SK-N-SH (cell line): Measurements from ENCODE around the gene NOP9.

ENCODE experiments used
- FOXJ3 ChIP-seq: sonication (generic); formaldehyde crosslinking; IDR thresholded peaks from 2 replicates; pipeline ENCODE4 v1.5.1; 2020; ENCODE audit warnings: mild to moderate bottlenecking, missing genetic modification reagents
- MXI1 ChIP-seq: IDR thresholded peaks from 2 replicates; pipeline ENCODE4 v1.6.1; 2012; ENCODE audit warnings: mild to moderate bottlenecking, low read depth, low read length, improper control_type of control experiment
- NRF1 ChIP-seq: IDR thresholded peaks from 2 replicates; pipeline ENCODE4 v1.6.1; 2012; ENCODE audit warnings: low read depth, mild to moderate bottlenecking, low read length
- TF ChIP-seq, protein P1 (sequence below): IDR thresholded peaks from 2 replicates; pipeline ENCODE4 v1.4.0; 2012; ENCODE audit warnings: low read depth, borderline replicate concordance
- TF ChIP-seq, protein P2 (sequence below): IDR thresholded peaks from 2 replicates; pipeline ENCODE4; 2012

DNA sequence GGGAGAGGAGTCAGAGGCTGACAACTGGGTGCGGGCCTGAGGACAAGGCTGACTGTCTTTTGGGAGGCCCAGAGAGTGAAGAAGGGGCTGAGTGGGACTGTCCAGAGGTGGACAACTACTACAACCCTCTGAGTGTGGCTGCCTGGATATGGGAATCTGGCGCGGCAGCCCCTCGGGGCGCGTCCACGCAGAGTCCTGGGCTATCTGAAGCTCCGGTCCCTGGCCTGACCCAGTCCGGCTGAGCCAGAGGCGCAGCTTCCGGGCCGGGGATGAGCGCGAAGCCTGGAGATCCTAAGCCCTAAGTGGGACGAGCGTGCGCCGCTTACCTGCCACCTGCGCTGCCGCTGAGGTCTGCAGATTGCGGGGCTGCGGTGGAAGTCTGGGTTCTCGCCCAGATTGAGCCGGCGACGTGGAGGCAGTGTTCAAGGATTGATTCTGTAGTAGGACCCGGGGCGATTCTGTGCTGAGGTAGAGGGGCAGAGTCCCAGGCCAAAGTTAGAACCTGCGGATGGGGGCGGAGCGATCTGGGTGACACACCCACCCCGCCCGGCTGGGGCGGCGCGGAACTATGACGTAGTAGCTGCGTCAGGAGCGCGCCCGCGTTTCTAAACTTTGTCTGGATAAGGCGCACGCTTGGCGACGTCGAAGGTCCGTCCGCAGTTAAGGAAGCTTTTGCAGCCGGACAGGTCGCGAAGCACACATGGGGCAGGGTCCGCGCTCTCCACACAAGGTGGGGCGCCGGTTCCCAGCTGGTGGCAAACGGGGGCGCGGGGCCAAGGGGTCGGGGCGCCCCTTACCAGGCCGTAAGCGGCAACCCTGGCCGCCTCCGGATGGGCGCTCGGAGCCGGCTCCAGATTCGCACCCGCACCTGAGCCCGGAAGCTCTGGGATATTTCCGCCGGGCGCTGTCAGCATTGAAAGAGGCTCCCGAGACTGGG is at the start of gene NOP9, which contains the start of gene DHRS1:
- TF ChIP-seq, protein P1, sequence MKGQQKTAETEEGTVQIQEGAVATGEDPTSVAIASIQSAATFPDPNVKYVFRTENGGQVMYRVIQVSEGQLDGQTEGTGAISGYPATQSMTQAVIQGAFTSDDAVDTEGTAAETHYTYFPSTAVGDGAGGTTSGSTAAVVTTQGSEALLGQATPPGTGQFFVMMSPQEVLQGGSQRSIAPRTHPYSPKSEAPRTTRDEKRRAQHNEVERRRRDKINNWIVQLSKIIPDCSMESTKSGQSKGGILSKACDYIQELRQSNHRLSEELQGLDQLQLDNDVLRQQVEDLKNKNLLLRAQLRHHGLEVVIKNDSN = no peak
- peak; percentile 97 for TF ChIP-seq MXI1
- TF ChIP-seq NRF1 = no peak
- TF ChIP-seq, protein P2, sequence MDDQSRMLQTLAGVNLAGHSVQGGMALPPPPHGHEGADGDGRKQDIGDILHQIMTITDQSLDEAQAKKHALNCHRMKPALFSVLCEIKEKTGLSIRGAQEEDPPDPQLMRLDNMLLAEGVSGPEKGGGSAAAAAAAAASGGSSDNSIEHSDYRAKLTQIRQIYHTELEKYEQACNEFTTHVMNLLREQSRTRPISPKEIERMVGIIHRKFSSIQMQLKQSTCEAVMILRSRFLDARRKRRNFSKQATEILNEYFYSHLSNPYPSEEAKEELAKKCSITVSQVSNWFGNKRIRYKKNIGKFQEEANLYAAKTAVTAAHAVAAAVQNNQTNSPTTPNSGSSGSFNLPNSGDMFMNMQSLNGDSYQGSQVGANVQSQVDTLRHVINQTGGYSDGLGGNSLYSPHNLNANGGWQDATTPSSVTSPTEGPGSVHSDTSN = no peak
- no peak for TF ChIP-seq FOXJ3 (CRISPR knock-in tag)
